ENCODE results near the gene ZNF337. TPM values are rescaled to one million over a fixed set of nuclear protein-coding genes. Genes with fewer than 3 reads are reported as not detected.
"Not testable (repeated sequence)": the region's sequence is repeated elsewhere in the genome, so short reads cannot be mapped to it uniquely, and the experiment has no call there.

Gene ZNF337
- polyA plus RNA-seq (2013, experiment 1 of 2; ENCODE audit: insufficient read length): 12.0 TPM
- polyA plus RNA-seq (2013, experiment 2 of 2; ENCODE audit: insufficient read length): 13.3 TPM

- DNase-seq: peak; percentile 94
Observed at GRCh38 chr20:25696371-25697131, at the start of gene ZNF337. ZNF337 (minus strand) TSS chr20:25696853; CDS start chr20:25686417, 10,436 bp downstream.

- DNase-seq: no peak
Observed at GRCh38 chr20:25745738-25746137, 49.1 kb upstream of the ZNF337 start.

GRCh38 chr20:25745100-25745499, 48.4 kb upstream of the ZNF337 start:
- no peak for DNase-seq

- DNase-seq: no peak
Observed at GRCh38 chr20:25744261-25744660, 47.6 kb upstream of the ZNF337 start.

- DNase-seq: no peak
Observed at GRCh38 chr20:25741088-25741487, 44.4 kb upstream of the ZNF337 start.

- DNase-seq: peak; percentile 4
Observed at GRCh38 chr20:25739615-25740320, 43.1 kb upstream of the ZNF337 start.

GRCh38 chr20:25738198-25738597, 41.5 kb upstream of the ZNF337 start:
- DNase-seq: peak; percentile 61

- DNase-seq: no peak
Observed at GRCh38 chr20:25733903-25734302, 37.2 kb upstream of the ZNF337 start.

GRCh38 chr20:25730862-25731261, 34.2 kb upstream of the ZNF337 start:
- no peak for DNase-seq

GRCh38 chr20:25726357-25726756, 29.7 kb upstream of the ZNF337 start:
- DNase-seq: no peak

GRCh38 chr20:25725639-25726038, 29.0 kb upstream of the ZNF337 start:
- no peak for DNase-seq

GRCh38 chr20:25723975-25724374, 27.3 kb upstream of the ZNF337 start:
- no peak for DNase-seq

GRCh38 chr20:25720285-25720684, 23.6 kb upstream of the ZNF337 start:
- DNase-seq: no peak

- not testable (repeated sequence) for DNase-seq
Observed at GRCh38 chr20:25718896-25719809, 22.5 kb upstream of the ZNF337 start.

- DNase-seq: no peak
Observed at GRCh38 chr20:25707695-25708094, 11.0 kb upstream of the ZNF337 start.

- DNase-seq: no peak
Observed at GRCh38 chr20:25706793-25707192, 10.1 kb upstream of the ZNF337 start.

GRCh38 chr20:25705830-25706351, 9.2 kb upstream of the ZNF337 start:
- no peak for DNase-seq

- DNase-seq: not testable (repeated sequence)
Observed at GRCh38 chr20:25704303-25704702, 7.7 kb upstream of the ZNF337 start.

GRCh38 chr20:25700835-25701234, 4.2 kb upstream of the ZNF337 start:
- not testable (repeated sequence) for DNase-seq

- DNase-seq: no peak
Observed at GRCh38 chr20:25699914-25700313, 3.3 kb upstream of the ZNF337 start.

GRCh38 chr20:25697132-25697446, 436 bp upstream of the ZNF337 start:
- DNase-seq: no peak

GRCh38 chr20:25695532-25696370, 902 bp downstream of the ZNF337 start:
- no peak for DNase-seq
